ENCODE measurements around the gene GMDS.

The GMDS gene

GRCh38 chr6:1825277-1825676 is 420.1 kb downstream of the GMDS start:
- Histone ChIP-seq H3K4me1 (ENCODE audit: control insufficient read depth, insufficient read depth, low read length) (no peaks in the 10 kb centered on the region), H3K36me3 (ENCODE audit: control insufficient read depth, insufficient read depth, low read length) (no peaks in the 10 kb centered on the region), H3K9me3 (ENCODE audit: control insufficient read depth, insufficient read depth, low read length) (no peaks in the 10 kb centered on the region), H3K27ac (ENCODE audit: low read length) (no peak overlapping the region), H3K27me3 (ENCODE audit: control insufficient read depth, insufficient read depth, low read length) (no peaks in the 10 kb centered on the region), H3K4me3 (ENCODE audit: low read length) (no peak overlapping the region)
- DNase-seq (ENCODE audit: low read depth, low spot score), result no peak
- no CpG with 5 or more reads among the region's 1 CpG for WGBS (ENCODE audit: insufficient coverage, insufficient read length)

GRCh38 chr6:1821513-1822183 is 423.8 kb downstream of the GMDS start:
- no peaks in the 10 kb centered on the region for H3K9me3 ChIP-seq (ENCODE audit: control insufficient read depth, insufficient read depth, low read length)
- DNase-seq (ENCODE audit: low read depth, low spot score), result no peak
- no peaks in the 10 kb centered on the region for H3K27me3 ChIP-seq (ENCODE audit: control insufficient read depth, insufficient read depth, low read length)
- no peak overlapping the region for H3K4me3 ChIP-seq (ENCODE audit: low read length)
- no peaks in the 10 kb centered on the region for H3K4me1 ChIP-seq (ENCODE audit: control insufficient read depth, insufficient read depth, low read length)
- no CpG with 5 or more reads among the region's 11 CpGs for WGBS (ENCODE audit: insufficient coverage, insufficient read length)
- no peak overlapping the region for H3K27ac ChIP-seq (ENCODE audit: low read length)
- no peaks in the 10 kb centered on the region for H3K36me3 ChIP-seq (ENCODE audit: control insufficient read depth, insufficient read depth, low read length)

- H3K4me1 ChIP-seq (ENCODE audit: control insufficient read depth, insufficient read depth, low read length), result no peaks in the 10 kb centered on the region
- WGBS (ENCODE audit: insufficient coverage, insufficient read length), result no CpG with 5 or more reads among the region's 11 CpGs
These were observed 424.3 kb downstream of the GMDS start for GRCh38 chr6:1821164-1821512.

GRCh38 chr6:1820714-1821113 is 424.7 kb downstream of the GMDS start:
- H3K9me3 ChIP-seq (ENCODE audit: control insufficient read depth, insufficient read depth, low read length), result no peaks in the 10 kb centered on the region
- H3K4me3 ChIP-seq (ENCODE audit: low read length), result no peak overlapping the region
- no peak overlapping the region for H3K27ac ChIP-seq (ENCODE audit: low read length)
- no peak for DNase-seq (ENCODE audit: low read depth, low spot score)
- no CpG with 5 or more reads among the region's 1 CpG for WGBS (ENCODE audit: insufficient coverage, insufficient read length)
- no peaks in the 10 kb centered on the region for H3K4me1 ChIP-seq (ENCODE audit: control insufficient read depth, insufficient read depth, low read length)
- no peaks in the 10 kb centered on the region for H3K27me3 ChIP-seq (ENCODE audit: control insufficient read depth, insufficient read depth, low read length)
- no peaks in the 10 kb centered on the region for H3K36me3 ChIP-seq (ENCODE audit: control insufficient read depth, insufficient read depth, low read length)

More at GRCh38 chr6:1821164-1821512, 424.3 kb downstream of the GMDS start:
- no peaks in the 10 kb centered on the region for H3K27me3 ChIP-seq (ENCODE audit: control insufficient read depth, insufficient read depth, low read length)
- no peaks in the 10 kb centered on the region for H3K9me3 ChIP-seq (ENCODE audit: control insufficient read depth, insufficient read depth, low read length)
- DNase-seq (ENCODE audit: low read depth, low spot score), result no peak
- H3K4me3 ChIP-seq (ENCODE audit: low read length), result no peak overlapping the region
- H3K36me3 ChIP-seq (ENCODE audit: control insufficient read depth, insufficient read depth, low read length), result no peaks in the 10 kb centered on the region
- H3K27ac ChIP-seq (ENCODE audit: low read length), result no peak overlapping the region

GRCh38 chr6:1820165-1820564 is 425.2 kb downstream of the GMDS start:
- H3K9me3 ChIP-seq (ENCODE audit: control insufficient read depth, insufficient read depth, low read length), result no peaks in the 10 kb centered on the region

GRCh38 chr6:1819007-1819406 is 426.4 kb downstream of the GMDS start:
- H3K27me3 ChIP-seq (ENCODE audit: control insufficient read depth, insufficient read depth, low read length), result no peaks in the 10 kb centered on the region
- no peaks in the 10 kb centered on the region for H3K9me3 ChIP-seq (ENCODE audit: control insufficient read depth, insufficient read depth, low read length)
- WGBS (ENCODE audit: insufficient coverage, insufficient read length), result no CpG with 5 or more reads among the region's 3 CpGs
- no peak overlapping the region for H3K4me3 ChIP-seq (ENCODE audit: low read length)
- no peaks in the 10 kb centered on the region for H3K36me3 ChIP-seq (ENCODE audit: control insufficient read depth, insufficient read depth, low read length)
- H3K4me1 ChIP-seq (ENCODE audit: control insufficient read depth, insufficient read depth, low read length), result no peaks in the 10 kb centered on the region
- H3K27ac ChIP-seq (ENCODE audit: low read length), result no peak overlapping the region
- DNase-seq (ENCODE audit: low read depth, low spot score), result no peak

More at GRCh38 chr6:1820165-1820564, 425.2 kb downstream of the GMDS start:
- H3K36me3 ChIP-seq (ENCODE audit: control insufficient read depth, insufficient read depth, low read length), result no peaks in the 10 kb centered on the region
- no peak for DNase-seq (ENCODE audit: low read depth, low spot score)
- H3K4me3 ChIP-seq (ENCODE audit: low read length), result no peak overlapping the region
- H3K27ac ChIP-seq (ENCODE audit: low read length), result no peak overlapping the region
- no peaks in the 10 kb centered on the region for H3K4me1 ChIP-seq (ENCODE audit: control insufficient read depth, insufficient read depth, low read length)
- H3K27me3 ChIP-seq (ENCODE audit: control insufficient read depth, insufficient read depth, low read length), result no peaks in the 10 kb centered on the region
- no CpG with 5 or more reads among the region's 1 CpG for WGBS (ENCODE audit: insufficient coverage, insufficient read length)

- no peak for DNase-seq (ENCODE audit: low read depth, low spot score)
- no peaks in the 10 kb centered on the region for H3K36me3 ChIP-seq (ENCODE audit: control insufficient read depth, insufficient read depth, low read length)
These were observed 428.2 kb downstream of the GMDS start for GRCh38 chr6:1817033-1817761.

GRCh38 chr6:1815827-1816452 is 429.5 kb downstream of the GMDS start:
- Histone ChIP-seq H3K27me3 (ENCODE audit: control insufficient read depth, insufficient read depth, low read length) (no peaks in the 10 kb centered on the region), H3K27ac (ENCODE audit: low read length) (no peak overlapping the region), H3K36me3 (ENCODE audit: control insufficient read depth, insufficient read depth, low read length) (no peaks in the 10 kb centered on the region), H3K4me1 (ENCODE audit: control insufficient read depth, insufficient read depth, low read length) (peaks cover 2% of the 10 kb centered on the region), H3K4me3 (ENCODE audit: low read length) (no peak overlapping the region), H3K9me3 (ENCODE audit: control insufficient read depth, insufficient read depth, low read length) (no peaks in the 10 kb centered on the region)
- no CpG with 5 or more reads among the region's 8 CpGs for WGBS (ENCODE audit: insufficient coverage, insufficient read length)
- DNase-seq (ENCODE audit: low read depth, low spot score), result no peak

More at GRCh38 chr6:1817033-1817761, 428.2 kb downstream of the GMDS start:
- no peak overlapping the region for H3K27ac ChIP-seq (ENCODE audit: low read length)
- WGBS (ENCODE audit: insufficient coverage, insufficient read length), result 100% methylated on average over 1 of the region's 4 CpGs
- no peak overlapping the region for H3K4me3 ChIP-seq (ENCODE audit: low read length)
- H3K4me1 ChIP-seq (ENCODE audit: control insufficient read depth, insufficient read depth, low read length), result peaks cover 2% of the 10 kb centered on the region
- H3K9me3 ChIP-seq (ENCODE audit: control insufficient read depth, insufficient read depth, low read length), result no peaks in the 10 kb centered on the region
- no peaks in the 10 kb centered on the region for H3K27me3 ChIP-seq (ENCODE audit: control insufficient read depth, insufficient read depth, low read length)

- Histone ChIP-seq H3K4me1 (ENCODE audit: control insufficient read depth, insufficient read depth, low read length) (peaks cover 2% of the 10 kb centered on the region), H3K9me3 (ENCODE audit: control insufficient read depth, insufficient read depth, low read length) (no peaks in the 10 kb centered on the region), H3K27ac (ENCODE audit: low read length) (no peak overlapping the region), H3K36me3 (ENCODE audit: control insufficient read depth, insufficient read depth, low read length) (no peaks in the 10 kb centered on the region), H3K4me3 (ENCODE audit: low read length) (no peak overlapping the region), H3K27me3 (ENCODE audit: control insufficient read depth, insufficient read depth, low read length) (no peaks in the 10 kb centered on the region)
- no CpG with 5 or more reads among the region's 4 CpGs for WGBS (ENCODE audit: insufficient coverage, insufficient read length)
- DNase-seq (ENCODE audit: low read depth, low spot score), result no peak
These were observed 431.1 kb downstream of the GMDS start for GRCh38 chr6:1814279-1814678.

GRCh38 chr6:1812487-1812886 is 432.9 kb downstream of the GMDS start:
- WGBS (ENCODE audit: insufficient coverage, insufficient read length), result no CpG with 5 or more reads among the region's 2 CpGs

More at GRCh38 chr6:1812487-1812886, 432.9 kb downstream of the GMDS start:
- Histone ChIP-seq H3K27me3 (ENCODE audit: control insufficient read depth, insufficient read depth, low read length) (no peaks in the 10 kb centered on the region), H3K36me3 (ENCODE audit: control insufficient read depth, insufficient read depth, low read length) (no peaks in the 10 kb centered on the region), H3K9me3 (ENCODE audit: control insufficient read depth, insufficient read depth, low read length) (no peaks in the 10 kb centered on the region), H3K27ac (ENCODE audit: low read length) (no peak overlapping the region), H3K4me3 (ENCODE audit: low read length) (no peak overlapping the region), H3K4me1 (ENCODE audit: control insufficient read depth, insufficient read depth, low read length) (peaks cover 2% of the 10 kb centered on the region)
- DNase-seq (ENCODE audit: low read depth, low spot score), result no peak
